ENCODE measurements around the gene PTPN21.

The PTPN21 gene

DNA sequence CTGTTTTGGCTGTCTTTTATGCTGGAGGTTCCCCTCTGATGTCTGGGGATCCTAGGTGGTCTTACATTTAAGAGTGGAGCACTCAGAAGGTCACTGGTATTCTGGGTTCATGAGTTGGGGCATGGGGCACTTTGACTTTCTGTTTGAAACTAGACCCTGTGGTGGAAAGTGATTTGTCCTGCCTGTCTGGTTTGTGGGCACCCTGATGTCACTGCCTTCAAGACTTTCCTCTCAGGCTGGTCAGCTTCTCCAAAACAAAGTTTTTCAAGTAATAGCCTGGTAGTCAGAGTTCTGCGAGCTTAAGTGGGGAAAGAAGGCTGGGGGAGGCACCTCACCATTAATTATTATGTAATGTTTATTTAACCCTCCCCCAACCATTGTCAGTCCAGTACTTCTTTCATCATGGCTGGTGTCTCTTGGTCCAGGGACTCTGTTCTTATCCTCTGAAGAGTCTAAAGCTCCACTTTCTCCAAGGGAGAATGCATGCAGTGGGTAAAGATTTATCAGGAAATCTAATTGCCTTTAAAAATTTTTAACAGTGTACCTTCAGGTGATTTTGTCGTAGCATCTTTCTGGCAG lies 43.4 kb upstream of the PTPN21 start:
- no peak overlapping the region for H2AK5ac ChIP-seq (ENCODE audit: low read length)
- H4K8ac ChIP-seq (ENCODE audit: low read depth, low read length): no peak overlapping the region
- H4K12ac ChIP-seq (ENCODE audit: low read depth, low read length): no peak overlapping the region
- no peak overlapping the region for H4K91ac ChIP-seq (ENCODE audit: low read depth, low read length)
- H3K27me3 ChIP-seq (ENCODE audit: insufficient read depth, low read length): no peaks in the 10 kb centered on the region
- no peaks in the 10 kb centered on the region for H3K79me2 ChIP-seq (ENCODE audit: control insufficient read depth, insufficient read depth, low read length, poor library complexity)
- no peak overlapping the region for H2AFZ ChIP-seq (ENCODE audit: insufficient read depth, low read length, poor library complexity)
- H2BK12ac ChIP-seq (ENCODE audit: low read length): no peak overlapping the region
- no peak overlapping the region for H3K18ac ChIP-seq (ENCODE audit: low read length)
- H3K36me3 ChIP-seq (ENCODE audit: control insufficient read depth in 1 of 2, insufficient read depth in 2 of 2, low read length in 2 of 2): peaks cover 28 to 49% of the 10 kb centered on the region in 2 experiments
- no peaks in the 10 kb centered on the region for H3K4me1 ChIP-seq (ENCODE audit: control insufficient read depth in 1 of 2, insufficient read depth in 2 of 2, low read length in 2 of 2)
- no peak overlapping the region for H3K4me3 ChIP-seq (ENCODE audit: low read depth, low read length)
- no peaks in the 10 kb centered on the region for H3K9me3 ChIP-seq (ENCODE audit: insufficient read depth, low read depth, low read length)
- no CpG with 5 or more reads among the region's 2 CpGs for WGBS (ENCODE audit: extremely low coverage, insufficient coverage, insufficient read length)
- no peak overlapping the region for H3K14ac ChIP-seq (ENCODE audit: low read length)
- no peak overlapping the region for H3K4ac ChIP-seq (ENCODE audit: low read depth, low read length)
- no peak overlapping the region for H3K9ac ChIP-seq (ENCODE audit: low read length)
- no peak overlapping the region for H3K27ac ChIP-seq (ENCODE audit: low read depth, low read length)
- H3K4me2 ChIP-seq (ENCODE audit: low read length): no peak overlapping the region
- no peak overlapping the region for H3K23ac ChIP-seq (ENCODE audit: low read length)
- no peak for DNase-seq
- no peak overlapping the region for H2BK5ac ChIP-seq (ENCODE audit: low read depth, low read length, poor library complexity)
- H2BK120ac ChIP-seq (ENCODE audit: insufficient read depth, low read length, poor library complexity): no peak overlapping the region
- no peaks in the 10 kb centered on the region for H3K79me1 ChIP-seq (ENCODE audit: low read length)

DNA sequence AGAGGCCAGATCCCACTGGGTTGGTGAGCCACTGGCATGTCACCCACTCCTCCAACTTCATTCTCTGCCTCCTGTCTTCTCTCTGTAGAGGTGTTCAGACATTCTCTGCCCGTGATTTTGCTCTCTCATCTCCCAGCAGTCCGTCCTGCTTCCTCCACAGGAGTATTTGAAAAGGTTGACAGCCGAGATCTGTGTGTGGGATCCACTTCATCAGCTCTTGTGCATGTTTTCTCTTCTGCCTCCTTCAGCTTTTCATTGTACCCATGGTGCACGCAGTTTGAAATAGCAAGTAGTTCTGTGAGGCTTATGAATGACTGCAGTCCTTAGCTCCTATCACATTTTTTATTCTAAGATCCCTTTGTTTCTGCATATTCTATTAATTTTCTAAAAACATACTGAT lies 42.8 kb upstream of the PTPN21 start:
- no peak overlapping the region for H4K8ac ChIP-seq (ENCODE audit: low read depth, low read length)
- no peak overlapping the region for H3K18ac ChIP-seq (ENCODE audit: low read length)
- H3K27ac ChIP-seq (ENCODE audit: low read depth, low read length): no peak overlapping the region
- no peak overlapping the region for H3K9ac ChIP-seq (ENCODE audit: low read length)
- no peak overlapping the region for H2AK5ac ChIP-seq (ENCODE audit: low read length)
- no peak overlapping the region for H3K4ac ChIP-seq (ENCODE audit: low read depth, low read length)
- no peak overlapping the region for H3K14ac ChIP-seq (ENCODE audit: low read length)
- H3K4me1 ChIP-seq (ENCODE audit: control insufficient read depth in 1 of 2, insufficient read depth in 2 of 2, low read length in 2 of 2): no peaks in the 10 kb centered on the region
- H3K27me3 ChIP-seq (ENCODE audit: insufficient read depth, low read length): no peaks in the 10 kb centered on the region
- no peaks in the 10 kb centered on the region for H3K79me2 ChIP-seq (ENCODE audit: control insufficient read depth, insufficient read depth, low read length, poor library complexity)
- no peaks in the 10 kb centered on the region for H3K79me1 ChIP-seq (ENCODE audit: low read length)
- H4K12ac ChIP-seq (ENCODE audit: low read depth, low read length): no peak overlapping the region
- no peak overlapping the region for H2AFZ ChIP-seq (ENCODE audit: insufficient read depth, low read length, poor library complexity)
- no peak overlapping the region for H2BK120ac ChIP-seq (ENCODE audit: insufficient read depth, low read length, poor library complexity)
- H3K4me2 ChIP-seq (ENCODE audit: low read length): no peak overlapping the region
- peaks cover 25 to 46% of the 10 kb centered on the region in 2 experiments for H3K36me3 ChIP-seq (ENCODE audit: control insufficient read depth in 1 of 2, insufficient read depth in 2 of 2, low read length in 2 of 2)
- H2BK12ac ChIP-seq (ENCODE audit: low read length): no peak overlapping the region
- no CpG with 5 or more reads among the region's 4 CpGs for WGBS (ENCODE audit: extremely low coverage, insufficient coverage, insufficient read length)
- H2BK5ac ChIP-seq (ENCODE audit: low read depth, low read length, poor library complexity): no peak overlapping the region
- no peaks in the 10 kb centered on the region for H3K9me3 ChIP-seq (ENCODE audit: insufficient read depth, low read depth, low read length)
- H4K91ac ChIP-seq (ENCODE audit: low read depth, low read length): no peak overlapping the region
- no peak overlapping the region for H3K23ac ChIP-seq (ENCODE audit: low read length)
- no peak for DNase-seq
- H3K4me3 ChIP-seq (ENCODE audit: low read depth, low read length): no peak overlapping the region

DNA sequence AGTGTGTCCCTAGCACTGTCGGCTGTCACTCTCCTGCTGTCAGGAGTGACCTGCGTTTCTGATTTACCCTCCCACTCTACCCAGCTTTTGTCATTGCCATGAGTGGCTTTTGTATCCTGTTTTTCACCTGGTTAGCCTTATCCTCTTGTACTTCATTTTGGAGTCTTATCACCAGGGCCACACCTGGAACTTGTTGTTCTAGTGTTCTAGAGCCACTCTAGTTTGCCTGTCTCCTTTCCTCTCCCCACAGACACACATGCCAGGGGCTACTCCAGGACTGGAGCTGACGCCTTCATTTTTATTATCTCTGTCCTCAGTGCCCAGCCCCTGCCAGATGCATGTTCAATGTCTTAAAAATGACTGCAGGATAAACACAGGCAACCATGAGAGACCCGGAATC lies 42.2 kb upstream of the PTPN21 start:
- WGBS (ENCODE audit: extremely low coverage, insufficient coverage, insufficient read length): no CpG with 5 or more reads among the region's 4 CpGs
- H2AFZ ChIP-seq (ENCODE audit: insufficient read depth, low read length, poor library complexity): no peak overlapping the region
- no peak overlapping the region for H4K8ac ChIP-seq (ENCODE audit: low read depth, low read length)
- H3K4me2 ChIP-seq (ENCODE audit: low read length): no peak overlapping the region
- DNase-seq: no peak
- no peak overlapping the region for H3K4me3 ChIP-seq (ENCODE audit: low read depth, low read length)
- no peak overlapping the region for H2BK12ac ChIP-seq (ENCODE audit: low read length)
- H3K18ac ChIP-seq (ENCODE audit: low read length): no peak overlapping the region
- H3K4ac ChIP-seq (ENCODE audit: low read depth, low read length): no peak overlapping the region
- no peaks in the 10 kb centered on the region for H3K79me2 ChIP-seq (ENCODE audit: control insufficient read depth, insufficient read depth, low read length, poor library complexity)
- H2AK5ac ChIP-seq (ENCODE audit: low read length): no peak overlapping the region
- no peak overlapping the region for H3K27ac ChIP-seq (ENCODE audit: low read depth, low read length)
- no peaks in the 10 kb centered on the region for H3K9me3 ChIP-seq (ENCODE audit: insufficient read depth, low read depth, low read length)
- no peaks in the 10 kb centered on the region for H3K79me1 ChIP-seq (ENCODE audit: low read length)
- no peak overlapping the region for H2BK120ac ChIP-seq (ENCODE audit: insufficient read depth, low read length, poor library complexity)
- no peak overlapping the region for H3K14ac ChIP-seq (ENCODE audit: low read length)
- no peaks in the 10 kb centered on the region for H3K4me1 ChIP-seq (ENCODE audit: control insufficient read depth in 1 of 2, insufficient read depth in 2 of 2, low read length in 2 of 2)
- no peak overlapping the region for H4K91ac ChIP-seq (ENCODE audit: low read depth, low read length)
- no peak overlapping the region for H4K12ac ChIP-seq (ENCODE audit: low read depth, low read length)
- no peak overlapping the region for H2BK5ac ChIP-seq (ENCODE audit: low read depth, low read length, poor library complexity)
- peaks cover 25 to 42% of the 10 kb centered on the region in 2 experiments for H3K36me3 ChIP-seq (ENCODE audit: control insufficient read depth in 1 of 2, insufficient read depth in 2 of 2, low read length in 2 of 2)
- no peak overlapping the region for H3K23ac ChIP-seq (ENCODE audit: low read length)
- H3K9ac ChIP-seq (ENCODE audit: low read length): no peak overlapping the region
- no peaks in the 10 kb centered on the region for H3K27me3 ChIP-seq (ENCODE audit: insufficient read depth, low read length)

DNA sequence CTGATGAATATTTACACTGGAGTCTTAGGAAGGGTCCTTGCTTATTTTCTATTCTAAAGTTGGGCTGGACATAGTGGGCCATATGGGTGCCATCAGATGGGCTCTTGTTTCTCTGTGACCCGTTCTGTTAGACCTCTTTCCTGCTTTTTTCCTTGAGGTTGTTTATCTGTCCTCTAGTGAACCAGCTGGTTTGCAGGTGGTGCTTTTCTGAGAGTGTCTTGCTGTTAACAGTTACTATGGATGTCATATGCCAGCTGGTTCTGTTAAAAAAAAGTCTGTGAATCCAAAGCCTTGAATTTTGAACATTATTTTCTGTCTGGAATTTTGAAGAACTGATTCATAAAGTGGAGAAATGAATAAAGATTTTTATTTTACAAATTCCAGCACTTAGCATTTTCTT lies 37.2 kb upstream of the PTPN21 start:
- no peak overlapping the region for H4K8ac ChIP-seq (ENCODE audit: low read depth, low read length)
- H3K9ac ChIP-seq (ENCODE audit: low read length): no peak overlapping the region
- H2BK5ac ChIP-seq (ENCODE audit: low read depth, low read length, poor library complexity): no peak overlapping the region
- DNase-seq: no peak
- no peak overlapping the region for H3K14ac ChIP-seq (ENCODE audit: low read length)
- H2BK120ac ChIP-seq (ENCODE audit: insufficient read depth, low read length, poor library complexity): no peak overlapping the region
- H3K27ac ChIP-seq (ENCODE audit: low read depth, low read length): no peak overlapping the region
- no peaks in the 10 kb centered on the region for H3K9me3 ChIP-seq (ENCODE audit: insufficient read depth, low read depth, low read length)
- H2AFZ ChIP-seq (ENCODE audit: insufficient read depth, low read length, poor library complexity): no peak overlapping the region
- no peak overlapping the region for H2BK12ac ChIP-seq (ENCODE audit: low read length)
- H3K27me3 ChIP-seq (ENCODE audit: insufficient read depth, low read length): no peaks in the 10 kb centered on the region
- no peak overlapping the region for H4K12ac ChIP-seq (ENCODE audit: low read depth, low read length)
- H3K36me3 ChIP-seq (ENCODE audit: control insufficient read depth in 1 of 2, insufficient read depth in 2 of 2, low read length in 2 of 2): peaks cover 10 to 27% of the 10 kb centered on the region in 2 experiments
- no peak overlapping the region for H3K18ac ChIP-seq (ENCODE audit: low read length)
- H3K79me2 ChIP-seq (ENCODE audit: control insufficient read depth, insufficient read depth, low read length, poor library complexity): no peaks in the 10 kb centered on the region
- no peak overlapping the region for H3K4me3 ChIP-seq (ENCODE audit: low read depth, low read length)
- H3K4me2 ChIP-seq (ENCODE audit: low read length): no peak overlapping the region
- WGBS (ENCODE audit: extremely low coverage, insufficient coverage, insufficient read length): no CpG with 5 or more reads among the region's 1 CpG
- no peak overlapping the region for H3K23ac ChIP-seq (ENCODE audit: low read length)
- no peak overlapping the region for H2AK5ac ChIP-seq (ENCODE audit: low read length)
- no peak overlapping the region for H3K4ac ChIP-seq (ENCODE audit: low read depth, low read length)
- no peak overlapping the region for H4K91ac ChIP-seq (ENCODE audit: low read depth, low read length)
- H3K79me1 ChIP-seq (ENCODE audit: low read length): no peaks in the 10 kb centered on the region
- H3K4me1 ChIP-seq (ENCODE audit: control insufficient read depth in 1 of 2, insufficient read depth in 2 of 2, low read length in 2 of 2): no peaks in the 10 kb centered on the region

All from trophoblast cell (in vitro differentiated cells and primary cell).